Loucy (cell line): ENCODE measurements around the gene SMIM8.
"Not testable (repeated sequence)": the region's sequence is repeated elsewhere in the genome, so short reads cannot be mapped to it uniquely, and the experiment has no call there.

Source experiments
- H2AFZ ChIP-seq: fragments of 200-600 bp; sonication (generic); 2 replicates; pipeline ENCODE4 v1.6.0; 2016; ENCODE audit warnings: antibody characterized with exemption, mild to moderate bottlenecking, low read length, moderate library complexity
- H3F3A ChIP-seq: fragments of 200-600 bp; 2 replicates; pipeline ENCODE4 v1.6.0; 2016; ENCODE audit warnings: antibody characterized with exemption, low read depth, mild to moderate bottlenecking
- H3K27me3 ChIP-seq: fragments of 200-600 bp; sonication (generic); 2 replicates; pipeline ENCODE4 v1.6.1; 2014; ENCODE audit warnings: low read length, mild to moderate bottlenecking; ENCODE audit not compliant: insufficient read depth, poor library complexity, severe bottlenecking
- H3K36me3 ChIP-seq: fragments of 200-600 bp; sonication (generic); 2 replicates; pipeline ENCODE4 v1.6.1; 2016; ENCODE audit warnings: low read length; ENCODE audit not compliant: insufficient read depth
- H3K4me1 ChIP-seq: fragments of 200-600 bp; sonication (generic); 2 replicates; pipeline ENCODE4 v1.5.1; 2014; ENCODE audit warnings: low read length, mild to moderate bottlenecking; ENCODE audit not compliant: insufficient read depth, poor library complexity, severe bottlenecking
- H3K4me2 ChIP-seq: fragments of 200-600 bp; sonication (generic); 2 replicates; pipeline ENCODE4 v1.6.0; 2014; ENCODE audit warnings: antibody characterized with exemption, low read length, low read depth, mild to moderate bottlenecking; ENCODE audit not compliant: poor library complexity, severe bottlenecking
- H3K4me3 ChIP-seq: fragments of 200-600 bp; sonication (generic); 2 replicates; pipeline ENCODE4 v1.5.1; 2014; ENCODE audit warnings: low read length, mild to moderate bottlenecking, mixed read lengths; ENCODE audit not compliant: poor library complexity, severe bottlenecking
- H3K79me2 ChIP-seq: fragments of 200-600 bp; sonication (generic); 2 replicates; pipeline ENCODE4 v1.6.1; 2014; ENCODE audit warnings: low read length; ENCODE audit not compliant: insufficient read depth
- H3K9ac ChIP-seq: fragments of 200-600 bp; sonication (generic); 2 replicates; pipeline ENCODE4 v1.6.0; 2014; ENCODE audit warnings: mild to moderate bottlenecking, low read depth, low read length, moderate library complexity; ENCODE audit not compliant: poor library complexity, severe bottlenecking
- H3K9me2 ChIP-seq: fragments of 200-600 bp; sonication (generic); replicated peaks from 2 replicates; pipeline ENCODE4 v1.6.1; 2016; ENCODE audit warnings: low read depth, low read length, mixed read lengths
- H3K9me3 ChIP-seq: fragments of 200-600 bp; sonication (generic); 2 replicates; pipeline ENCODE4 v1.6.1; 2014; ENCODE audit warnings: mild to moderate bottlenecking, antibody characterized with exemption, low read length, low read depth; ENCODE audit not compliant: insufficient read depth
- H4K20me1 ChIP-seq: fragments of 200-600 bp; sonication (generic); 2 replicates; pipeline ENCODE4 v1.6.0; 2014; ENCODE audit warnings: antibody characterized with exemption, low read length, mild to moderate bottlenecking; ENCODE audit not compliant: insufficient read depth, poor library complexity, severe bottlenecking
- EZH2phosphoT487 ChIP-seq: fragments of 200-600 bp; IDR thresholded peaks from 2 replicates; pipeline ENCODE4 v1.6.1; 2018; ENCODE audit warnings: antibody characterized with exemption, mild to moderate bottlenecking, moderate library complexity, borderline replicate concordance
- TF ChIP-seq, protein P1 (sequence below): fragments of 200-600 bp; sonication (generic); conservative IDR thresholded peaks from 2 replicates; pipeline ENCODE4 v1.5.1; 2014; ENCODE audit warnings: mild to moderate bottlenecking, antibody characterized with exemption, low read length

SMIM8 gene

DNA sequence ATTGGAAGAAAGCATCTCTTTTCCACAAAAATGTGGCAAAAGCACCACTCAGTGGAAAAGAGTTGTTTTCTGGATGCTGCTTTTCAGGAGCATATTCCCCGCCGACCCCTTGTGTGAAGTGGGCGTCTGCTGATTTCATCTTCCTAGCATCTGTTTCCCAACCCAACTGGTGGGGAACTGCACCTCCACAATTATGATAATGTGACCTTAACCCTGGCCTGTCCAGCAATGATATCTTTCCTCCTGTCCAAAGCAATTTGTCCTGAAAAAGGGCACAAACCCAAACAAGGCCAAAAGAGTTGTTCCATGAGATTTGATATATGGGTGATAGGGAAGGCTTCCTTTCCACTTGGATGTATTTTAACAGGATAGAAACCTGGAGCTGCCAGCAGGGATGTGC, 7.3 kb upstream of the SMIM8 start:
- Histone ChIP-seq H3K27me3 (peaks cover 13% of the 10 kb centered on the region), H3K4me1 (no peaks in the 10 kb centered on the region), H3K79me2 (no peaks in the 10 kb centered on the region), H4K20me1 (no peaks in the 10 kb centered on the region), H3K36me3 (no peaks in the 10 kb centered on the region), H3K9me3 (no peaks in the 10 kb centered on the region), H3K4me2 (no peak overlapping the region), H3K9me2 (no peaks in the 10 kb centered on the region), H2AFZ (no peak overlapping the region), H3K4me3 (no peak overlapping the region), H3K9ac (no peak overlapping the region), H3F3A (no peaks in the 10 kb centered on the region)
- no peak for TF ChIP-seq EZH2phosphoT487
- TF ChIP-seq, protein P1, sequence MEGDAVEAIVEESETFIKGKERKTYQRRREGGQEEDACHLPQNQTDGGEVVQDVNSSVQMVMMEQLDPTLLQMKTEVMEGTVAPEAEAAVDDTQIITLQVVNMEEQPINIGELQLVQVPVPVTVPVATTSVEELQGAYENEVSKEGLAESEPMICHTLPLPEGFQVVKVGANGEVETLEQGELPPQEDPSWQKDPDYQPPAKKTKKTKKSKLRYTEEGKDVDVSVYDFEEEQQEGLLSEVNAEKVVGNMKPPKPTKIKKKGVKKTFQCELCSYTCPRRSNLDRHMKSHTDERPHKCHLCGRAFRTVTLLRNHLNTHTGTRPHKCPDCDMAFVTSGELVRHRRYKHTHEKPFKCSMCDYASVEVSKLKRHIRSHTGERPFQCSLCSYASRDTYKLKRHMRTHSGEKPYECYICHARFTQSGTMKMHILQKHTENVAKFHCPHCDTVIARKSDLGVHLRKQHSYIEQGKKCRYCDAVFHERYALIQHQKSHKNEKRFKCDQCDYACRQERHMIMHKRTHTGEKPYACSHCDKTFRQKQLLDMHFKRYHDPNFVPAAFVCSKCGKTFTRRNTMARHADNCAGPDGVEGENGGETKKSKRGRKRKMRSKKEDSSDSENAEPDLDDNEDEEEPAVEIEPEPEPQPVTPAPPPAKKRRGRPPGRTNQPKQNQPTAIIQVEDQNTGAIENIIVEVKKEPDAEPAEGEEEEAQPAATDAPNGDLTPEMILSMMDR: no peak

DNA sequence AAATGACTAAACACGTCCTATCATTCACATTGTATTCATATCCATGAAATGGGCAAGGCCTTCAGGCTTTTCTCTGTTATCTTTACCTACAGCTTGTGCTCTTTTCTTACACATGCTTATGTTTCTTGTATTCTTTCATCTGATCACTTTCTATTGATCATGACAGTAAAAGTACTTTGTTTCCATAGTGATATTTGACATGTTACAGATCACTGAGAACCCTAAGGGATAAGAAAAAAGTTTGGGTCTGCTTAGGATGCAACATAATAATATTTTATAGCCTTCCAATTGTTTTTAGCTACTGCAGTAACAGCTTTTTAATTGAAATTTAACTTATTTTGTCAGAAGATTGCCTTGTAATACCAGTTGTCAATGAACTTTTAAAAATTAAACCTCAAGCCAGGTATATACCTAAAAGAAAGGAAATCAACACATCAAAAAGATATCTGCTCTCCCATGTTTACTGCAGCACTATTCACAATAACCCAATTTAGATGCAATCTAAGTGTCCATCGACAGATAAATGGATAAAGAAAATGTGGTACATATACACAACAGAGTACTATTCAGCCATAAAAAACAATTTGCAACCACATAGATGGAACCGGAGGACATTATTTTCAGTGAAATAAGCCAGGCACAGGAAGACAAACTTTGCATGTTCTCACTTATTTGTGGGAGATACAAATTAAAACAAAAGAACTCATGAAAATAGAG, 3.0 kb upstream of the SMIM8 start:
- Histone ChIP-seq H3F3A (no peaks in the 10 kb centered on the region), H4K20me1 (no peaks in the 10 kb centered on the region), H2AFZ (no peak overlapping the region), H3K79me2 (peaks cover 5% of the 10 kb centered on the region; the same call in 1 of the 2 replicates), H3K4me3 (no peak overlapping the region), H3K27me3 (no peaks in the 10 kb centered on the region), H3K9ac (no peak overlapping the region), H3K4me1 (no peaks in the 10 kb centered on the region), H3K9me2 (no peaks in the 10 kb centered on the region), H3K36me3 (no peaks in the 10 kb centered on the region), H3K4me2 (no peak overlapping the region), H3K9me3 (no peaks in the 10 kb centered on the region)
- TF ChIP-seq EZH2phosphoT487: no peak
- TF ChIP-seq, protein P1: no peak

DNA sequence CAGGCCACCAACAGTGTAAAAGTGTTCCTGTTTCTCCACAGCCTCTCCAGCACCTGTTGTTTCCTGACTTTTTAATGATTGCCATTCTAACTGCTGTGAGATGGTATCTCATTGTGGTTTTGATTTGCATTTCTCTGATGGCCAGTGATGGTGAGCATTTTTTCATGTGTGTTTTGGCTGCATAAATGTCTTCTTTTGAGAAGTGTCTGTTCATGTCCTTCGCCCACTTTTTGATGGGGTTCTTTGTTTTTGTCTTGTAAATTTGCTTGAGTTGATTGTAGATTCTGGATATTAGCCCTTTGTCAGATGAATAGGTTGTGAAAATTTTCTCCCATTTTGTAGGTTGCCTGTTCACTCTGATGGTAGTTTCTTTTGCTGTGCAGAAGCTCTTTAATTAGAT, 1.5 kb downstream of the SMIM8 start:
- H3K79me2 ChIP-seq, H3K9ac ChIP-seq, H3K4me3 ChIP-seq: not testable (repeated sequence)

DNA sequence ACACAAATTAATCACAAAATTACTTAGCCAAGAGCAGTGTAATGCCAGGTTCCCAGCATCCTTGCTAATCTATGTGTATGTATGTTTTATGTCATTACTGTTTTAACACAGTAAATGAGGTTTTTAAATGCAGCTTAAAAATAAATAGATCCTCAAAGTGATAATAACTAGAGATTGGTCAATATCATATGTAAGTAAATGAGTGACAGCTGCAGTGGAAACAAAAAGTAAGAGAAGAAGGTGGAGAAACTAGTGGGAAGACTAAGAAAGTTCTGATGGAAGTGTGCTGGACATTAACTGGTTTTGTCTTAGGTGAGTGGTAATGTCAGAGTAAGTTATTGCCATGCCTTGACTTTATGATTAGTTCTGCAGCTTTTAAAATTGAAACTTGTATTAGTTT, 8.6 kb downstream of the SMIM8 start:
- Histone ChIP-seq H3K4me2 (no peak overlapping the region), H3K9ac (no peak overlapping the region), H2AFZ (no peak overlapping the region), H3K79me2 (peaks cover 8% of the 10 kb centered on the region; the same call in 1 of the 2 replicates), H3K4me1 (peaks cover 11% of the 10 kb centered on the region), H3F3A (no peaks in the 10 kb centered on the region), H3K9me3 (0 out of 2 replicates have a peak, but pooled peaks cover 4% of the 10 kb centered on the region), H3K27me3 (no peaks in the 10 kb centered on the region), H3K9me2 (no peaks in the 10 kb centered on the region), H3K4me3 (no peak overlapping the region), H4K20me1 (peaks cover 5% of the 10 kb centered on the region), H3K36me3 (0 out of 2 replicates have a peak, but pooled peaks cover 8% of the 10 kb centered on the region)
- TF ChIP-seq, protein P1: no peak
- TF ChIP-seq EZH2phosphoT487: no peak

More for the DNA sequence above, 1.5 kb downstream of the SMIM8 start:
- not testable (repeated sequence) for H2AFZ ChIP-seq, H3F3A ChIP-seq, H3K36me3 ChIP-seq, H3K27me3 ChIP-seq, H4K20me1 ChIP-seq, H3K4me1 ChIP-seq, H3K4me2 ChIP-seq, H3K9me2 ChIP-seq, H3K9me3 ChIP-seq
